C1 segment of cervical spinal cord (tissue), 14 donors: ENCODE data around the gene DPP6.
"Not testable (repeated sequence)": the region's sequence is repeated elsewhere in the genome, so short reads cannot be mapped to it uniquely, and the experiment has no call there.

Source experiments
- DNase-seq, 14 donors: peaks; one replicate each; lab custom pipeline; 2025; lab: John Stamatoyannopoulos, UW

The DPP6 gene

DNA sequence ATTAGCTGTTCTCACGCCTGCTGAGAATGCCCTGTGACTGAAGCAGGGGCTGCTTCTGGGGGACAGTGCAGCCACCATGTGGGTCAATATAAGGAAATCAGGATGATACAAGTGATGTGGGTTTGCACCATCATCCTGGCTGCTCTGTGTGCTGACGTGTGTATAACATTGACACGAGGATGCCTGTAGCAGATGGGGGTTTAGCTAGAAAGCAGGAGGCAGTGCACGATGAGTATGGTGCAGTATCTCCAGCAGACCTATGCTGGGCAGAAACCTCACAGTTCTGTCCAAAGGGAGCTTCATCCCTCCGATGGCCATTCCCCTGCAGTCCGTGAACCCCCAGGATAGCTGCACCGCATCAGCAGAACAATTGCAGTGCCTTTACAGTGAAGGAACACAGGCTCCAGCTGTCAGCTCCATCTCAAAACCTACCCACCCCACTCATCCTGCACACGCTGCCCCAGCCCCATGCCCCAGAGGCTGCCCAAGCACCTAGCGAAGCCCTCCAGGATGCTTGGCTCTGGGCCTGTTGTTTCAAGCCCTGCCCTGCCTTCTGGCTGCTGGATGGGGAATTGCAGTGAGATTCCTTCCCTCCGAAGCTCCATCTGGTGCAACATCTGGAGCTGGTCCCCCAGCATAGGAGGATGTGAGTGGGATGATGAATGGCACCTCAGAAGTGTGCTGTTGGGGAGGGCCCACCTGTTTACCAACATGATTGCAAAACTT is 96.8 kb downstream of the DPP6 start:
- DNase-seq, result not testable (repeated sequence)

GRCh38 chr7:154150656-154151055 is 98.5 kb downstream of the DPP6 start:
- DNase-seq, result not testable (repeated sequence)

GRCh38 chr7:154151306-154151705 is 99.1 kb downstream of the DPP6 start:
- DNase-seq, result not testable (repeated sequence)

GRCh38 chr7:154155928-154156327 is 103.7 kb downstream of the DPP6 start:
- peak in 1 of 14 donors; percentile 13 for DNase-seq

- not testable (repeated sequence) for DNase-seq
Measured at GRCh38 chr7:154162921-154163320, 110.7 kb downstream of the DPP6 start.

DNA sequence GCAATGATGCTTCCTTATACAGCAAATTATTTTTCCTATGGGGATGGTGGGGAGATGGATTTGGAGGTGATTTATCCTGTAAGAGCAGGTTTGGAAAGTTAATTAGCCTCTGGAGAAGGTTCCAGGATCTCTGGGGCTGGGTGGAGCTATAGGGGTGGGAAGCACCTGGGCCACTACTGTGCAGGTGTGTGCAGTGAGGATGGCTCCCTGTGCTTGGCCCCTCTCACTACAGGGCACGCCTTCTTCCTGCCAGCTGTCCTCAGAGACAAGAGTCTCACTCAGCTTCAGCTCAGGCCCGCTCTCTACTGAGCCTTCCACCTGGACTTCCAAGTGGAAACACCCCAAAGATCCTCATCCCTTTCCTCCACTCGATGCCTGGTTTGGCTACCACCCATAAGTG is 111.4 kb downstream of the DPP6 start:
- DNase-seq, result not testable (repeated sequence)

GRCh38 chr7:154167051-154167450 is 114.9 kb downstream of the DPP6 start:
- no peak for DNase-seq

GRCh38 chr7:154167807-154168206 is 115.6 kb downstream of the DPP6 start:
- peak in 3 of 14 donors; percentile 3 to 86 (median 12) for DNase-seq

DNA sequence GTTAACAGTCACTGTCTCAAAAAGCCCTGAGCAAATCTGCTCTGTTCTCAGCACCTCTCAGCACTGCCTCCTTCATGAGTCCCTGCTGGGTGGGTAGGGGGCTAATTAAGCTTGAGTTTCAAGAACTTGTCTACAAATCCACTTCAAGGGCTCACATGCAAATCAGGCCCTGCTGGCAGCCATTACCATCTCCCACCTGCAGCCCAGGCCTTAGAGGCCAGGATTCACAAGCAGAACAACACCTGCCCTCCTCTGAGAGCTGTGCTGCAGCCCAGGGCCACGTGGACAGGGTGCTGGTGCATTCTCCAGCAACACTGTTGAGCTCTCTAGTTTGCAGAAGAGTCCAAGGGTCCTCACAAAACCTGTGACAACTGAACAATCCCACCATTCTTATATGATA is 119.2 kb downstream of the DPP6 start:
- no peak for DNase-seq

DNA sequence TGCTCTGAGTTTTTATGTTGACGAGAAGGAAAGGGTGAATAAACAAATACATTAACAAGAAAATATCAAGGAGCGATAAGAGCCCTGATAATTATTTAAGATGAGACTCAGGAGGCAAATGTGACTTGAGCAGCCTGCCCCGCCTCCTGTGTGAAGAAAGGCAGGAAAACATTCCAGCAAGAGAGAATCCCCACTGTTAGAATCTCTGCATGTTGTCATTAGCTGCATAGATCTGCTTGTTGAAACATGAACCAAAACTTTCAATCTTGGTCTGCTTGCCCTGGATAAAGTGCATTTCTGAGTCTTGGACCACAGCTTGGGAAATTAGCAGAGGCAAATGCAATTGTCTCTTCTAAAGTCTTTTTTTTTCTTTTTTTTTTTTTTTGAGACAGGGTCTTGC is 120.0 kb downstream of the DPP6 start:
- no peak for DNase-seq

- no peak for DNase-seq
Measured at GRCh38 chr7:154177584-154177983, 125.4 kb downstream of the DPP6 start.

GRCh38 chr7:154178895-154179294 is 126.7 kb downstream of the DPP6 start:
- no peak for DNase-seq

- no peak for DNase-seq
Measured at GRCh38 chr7:154183482-154183881, 131.3 kb downstream of the DPP6 start.

- DNase-seq, result no peak
Measured at GRCh38 chr7:154183946-154184345, 131.7 kb downstream of the DPP6 start.

DNA sequence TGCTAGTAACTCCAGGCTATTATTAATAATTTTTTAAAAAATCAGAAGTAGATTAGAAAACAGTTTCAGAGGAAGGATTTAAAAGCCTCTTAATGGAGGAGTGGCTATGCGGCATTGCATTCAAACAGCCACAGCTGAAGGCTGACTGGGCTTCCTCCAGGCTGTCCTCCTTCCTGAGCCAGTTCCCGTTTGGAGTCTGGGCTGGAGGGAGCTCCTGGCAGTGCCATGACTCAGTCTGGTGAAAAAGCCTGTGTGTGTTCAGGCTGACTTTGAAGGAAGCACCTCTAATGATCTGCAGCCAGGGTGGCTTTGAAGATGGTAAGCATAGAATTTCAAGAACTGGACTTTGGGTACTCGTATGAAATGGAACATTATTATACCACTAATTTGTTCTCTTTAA is 134.6 kb downstream of the DPP6 start:
- DNase-seq, result no peak

GRCh38 chr7:154188330-154188729 is 136.1 kb downstream of the DPP6 start:
- no peak for DNase-seq

DNA sequence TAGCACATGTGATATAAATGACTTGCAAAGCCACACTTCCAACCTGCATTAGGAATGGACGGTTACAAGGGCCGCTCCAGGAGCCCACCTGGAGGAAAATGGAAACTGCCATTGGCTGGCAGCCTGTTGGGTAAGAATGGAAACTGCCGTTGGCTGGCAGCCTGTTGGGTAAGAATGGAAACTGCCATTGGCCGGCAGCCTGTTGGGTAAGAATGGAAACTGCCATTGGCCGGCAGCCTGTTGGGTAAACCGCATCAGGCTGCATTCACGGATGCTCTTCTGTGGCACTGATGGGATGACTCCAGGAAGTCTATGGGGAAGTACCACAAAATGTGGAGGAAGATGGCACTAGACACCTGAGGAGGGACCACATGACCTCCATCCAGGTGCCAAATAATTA is 143.1 kb downstream of the DPP6 start:
- no peak for DNase-seq

- no peak for DNase-seq
Measured at GRCh38 chr7:154198481-154198880, 146.3 kb downstream of the DPP6 start.

DNA sequence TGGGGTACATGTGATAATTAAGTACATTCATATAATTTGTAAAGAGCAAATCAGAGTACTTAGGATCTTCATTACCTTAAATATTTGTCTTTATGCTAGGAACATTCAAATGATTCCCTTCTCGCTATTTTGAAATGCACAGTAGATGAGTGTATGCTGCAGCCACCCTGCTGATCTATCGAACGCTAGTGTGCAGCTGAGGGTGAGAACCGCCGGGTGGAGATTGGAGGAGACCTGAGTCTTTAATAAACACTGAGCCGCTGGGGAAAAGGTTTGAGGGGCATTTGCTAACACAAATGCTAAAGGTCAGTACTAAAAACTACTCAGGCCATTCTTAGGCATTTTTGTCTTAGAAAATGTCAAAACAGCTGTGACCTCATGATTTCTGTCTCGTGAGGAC is 148.0 kb downstream of the DPP6 start:
- no peak for DNase-seq

DNA sequence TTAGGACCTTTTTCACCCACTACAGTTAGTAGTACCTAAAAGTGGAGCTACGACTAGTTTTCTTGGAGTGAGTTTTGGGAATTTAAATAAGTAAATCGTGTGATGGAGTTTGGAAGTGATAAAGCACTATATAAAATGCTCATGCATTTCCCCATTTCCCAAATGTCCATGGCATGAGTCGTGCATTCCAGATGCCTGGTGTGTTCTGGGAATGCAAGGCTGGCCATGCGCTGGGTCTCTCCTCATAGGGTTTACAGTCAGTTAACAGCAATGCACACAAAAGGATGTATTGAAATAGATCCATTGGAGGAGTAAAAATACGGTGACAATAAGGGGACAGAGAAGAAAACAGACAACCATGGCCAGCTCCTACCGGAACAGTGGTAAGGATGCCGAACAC is 149.8 kb downstream of the DPP6 start:
- DNase-seq, result no peak

DNA sequence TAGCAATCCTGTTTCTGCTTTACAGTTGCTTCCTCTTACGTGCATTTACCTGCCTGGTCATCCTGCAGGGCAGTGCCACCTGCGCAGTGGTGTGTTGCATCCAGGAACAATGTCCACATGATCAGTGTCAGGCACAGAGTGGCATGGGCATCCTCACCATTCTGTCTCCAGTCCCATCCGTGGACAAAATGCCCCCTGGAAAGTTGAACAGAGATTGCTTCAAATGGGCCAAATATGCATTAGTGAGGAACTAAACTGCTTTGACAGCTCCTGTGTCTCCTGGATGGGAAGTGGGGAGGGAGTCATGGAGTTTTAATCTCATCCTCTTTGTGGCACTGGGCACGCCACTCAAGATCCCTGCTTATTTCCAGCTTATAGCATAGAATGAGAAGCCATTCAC is 151.8 kb downstream of the DPP6 start:
- peak in 2 of 14 donors; percentile 28 to 93 for DNase-seq

DNA sequence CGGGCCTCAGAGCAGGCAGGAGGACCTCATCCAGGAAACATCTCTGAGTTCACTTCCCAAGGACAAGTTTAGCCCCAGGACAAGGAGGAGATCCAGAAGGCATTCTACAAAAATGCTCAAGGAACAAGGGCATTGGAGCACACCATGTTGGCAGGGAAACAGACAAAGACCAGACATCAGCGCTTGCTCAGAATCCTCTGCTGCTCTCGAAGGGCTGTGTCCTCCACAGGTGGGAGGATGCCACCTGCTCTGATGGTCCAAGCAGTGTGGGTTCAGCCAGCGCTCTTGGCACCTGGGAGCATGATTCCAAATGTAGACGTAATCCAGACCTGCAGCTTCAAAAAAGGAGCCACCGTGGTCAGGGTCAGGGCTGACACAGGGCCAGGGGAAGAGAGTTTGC is 160.7 kb downstream of the DPP6 start:
- peak in 1 of 14 donors; percentile 80 for DNase-seq

GRCh38 chr7:154217688-154218340 is 165.6 kb downstream of the DPP6 start:
- DNase-seq, result no peak
